Ishikawa (cell line): ENCODE data around the gene RADIL.

Experiments used
- CEBPB ChIP-seq: IDR thresholded peaks from 2 replicates; pipeline ENCODE4 v1.6.1; 2012
- CREB1 ChIP-seq: IDR thresholded peaks from 2 replicates; pipeline ENCODE4 v1.6.1; 2012; ENCODE audit warnings: low read depth
- EGR1 ChIP-seq: IDR thresholded peaks from 2 replicates; pipeline ENCODE4 v1.6.1; 2012
- EP300 ChIP-seq: IDR thresholded peaks from 2 replicates; pipeline ENCODE4 v1.6.1; 2012; ENCODE audit warnings: borderline replicate concordance
- FOXM1 ChIP-seq: IDR thresholded peaks from 2 replicates; pipeline ENCODE4 v1.6.1; 2012; ENCODE audit warnings: low read depth, borderline replicate concordance
- MAX ChIP-seq: IDR thresholded peaks from 2 replicates; pipeline ENCODE4 v1.6.1; 2012
- NFIC ChIP-seq: IDR thresholded peaks from 2 replicates; pipeline ENCODE4 v1.6.1; 2012
- RAD21 ChIP-seq: IDR thresholded peaks from 2 replicates; pipeline ENCODE4 v1.6.1; 2012; ENCODE audit warnings: low read depth
- TAF1 ChIP-seq: IDR thresholded peaks from 2 replicates; pipeline ENCODE4 v1.6.1; 2012; ENCODE audit warnings: low read depth, mild to moderate bottlenecking
- TCF12 ChIP-seq: IDR thresholded peaks from 2 replicates; pipeline ENCODE4 v1.6.1; 2012; ENCODE audit warnings: low read depth
- TEAD4 ChIP-seq: IDR thresholded peaks from 2 replicates; pipeline ENCODE4 v1.6.1; 2012
- USF1 ChIP-seq: IDR thresholded peaks from 2 replicates; pipeline ENCODE4 v1.6.1; 2012
- YY1 ChIP-seq: IDR thresholded peaks from 2 replicates; pipeline ENCODE4 v1.6.1; 2012; ENCODE audit warnings: low read depth
- ZBTB7A ChIP-seq: IDR thresholded peaks from 2 replicates; pipeline ENCODE4 v1.6.1; 2012; ENCODE audit warnings: low read depth
- TF ChIP-seq, protein P1 (sequence below): IDR thresholded peaks from 2 replicates; pipeline ENCODE4 v1.6.1; 2012; ENCODE audit warnings: low read depth, mild to moderate bottlenecking

Gene RADIL

DNA sequence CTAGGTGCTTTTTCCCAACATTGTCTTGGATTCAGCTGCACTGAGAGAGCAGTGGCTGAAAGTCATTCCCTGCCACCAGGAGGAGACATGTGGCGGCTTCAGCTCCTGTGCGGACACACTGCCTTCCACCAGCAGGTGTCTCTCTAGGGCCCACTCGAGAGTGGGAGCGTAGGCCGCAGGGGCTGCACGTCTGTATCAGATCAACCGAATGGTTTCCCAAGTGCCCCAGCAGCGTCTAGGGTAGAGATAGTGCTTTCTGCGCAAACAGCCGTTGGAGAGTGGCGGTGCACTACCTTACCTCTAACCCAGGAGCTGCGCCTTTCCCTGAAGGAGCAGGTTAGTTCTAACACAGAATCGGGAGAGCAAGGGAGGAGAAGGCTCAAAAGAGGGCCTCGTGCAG is 53.3 kb downstream of the RADIL start:
- TF ChIP-seq RAD21 (peak; percentile 55), EP300 (no peak), CREB1 (no peak), CEBPB (no peak), ZBTB7A (no peak), YY1 (no peak), TEAD4 (no peak)

- no peak for TF ChIP-seq EGR1
- no peak for TF ChIP-seq CREB1
- TF ChIP-seq TAF1, result no peak
- TF ChIP-seq ZBTB7A, result no peak
- TF ChIP-seq YY1, result no peak
- TF ChIP-seq CEBPB, result no peak
Measured at GRCh38 chr7:4828720-4829383, 54.7 kb downstream of the RADIL start.

- TF ChIP-seq, protein P1, sequence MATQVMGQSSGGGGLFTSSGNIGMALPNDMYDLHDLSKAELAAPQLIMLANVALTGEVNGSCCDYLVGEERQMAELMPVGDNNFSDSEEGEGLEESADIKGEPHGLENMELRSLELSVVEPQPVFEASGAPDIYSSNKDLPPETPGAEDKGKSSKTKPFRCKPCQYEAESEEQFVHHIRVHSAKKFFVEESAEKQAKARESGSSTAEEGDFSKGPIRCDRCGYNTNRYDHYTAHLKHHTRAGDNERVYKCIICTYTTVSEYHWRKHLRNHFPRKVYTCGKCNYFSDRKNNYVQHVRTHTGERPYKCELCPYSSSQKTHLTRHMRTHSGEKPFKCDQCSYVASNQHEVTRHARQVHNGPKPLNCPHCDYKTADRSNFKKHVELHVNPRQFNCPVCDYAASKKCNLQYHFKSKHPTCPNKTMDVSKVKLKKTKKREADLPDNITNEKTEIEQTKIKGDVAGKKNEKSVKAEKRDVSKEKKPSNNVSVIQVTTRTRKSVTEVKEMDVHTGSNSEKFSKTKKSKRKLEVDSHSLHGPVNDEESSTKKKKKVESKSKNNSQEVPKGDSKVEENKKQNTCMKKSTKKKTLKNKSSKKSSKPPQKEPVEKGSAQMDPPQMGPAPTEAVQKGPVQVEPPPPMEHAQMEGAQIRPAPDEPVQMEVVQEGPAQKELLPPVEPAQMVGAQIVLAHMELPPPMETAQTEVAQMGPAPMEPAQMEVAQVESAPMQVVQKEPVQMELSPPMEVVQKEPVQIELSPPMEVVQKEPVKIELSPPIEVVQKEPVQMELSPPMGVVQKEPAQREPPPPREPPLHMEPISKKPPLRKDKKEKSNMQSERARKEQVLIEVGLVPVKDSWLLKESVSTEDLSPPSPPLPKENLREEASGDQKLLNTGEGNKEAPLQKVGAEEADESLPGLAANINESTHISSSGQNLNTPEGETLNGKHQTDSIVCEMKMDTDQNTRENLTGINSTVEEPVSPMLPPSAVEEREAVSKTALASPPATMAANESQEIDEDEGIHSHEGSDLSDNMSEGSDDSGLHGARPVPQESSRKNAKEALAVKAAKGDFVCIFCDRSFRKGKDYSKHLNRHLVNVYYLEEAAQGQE, result no peak
- no peak for TF ChIP-seq USF1
- TF ChIP-seq YY1, result no peak
- no peak for TF ChIP-seq TAF1
- TF ChIP-seq CREB1, result no peak
- no peak for TF ChIP-seq RAD21
- no peak for TF ChIP-seq TEAD4
- TF ChIP-seq MAX, result no peak
- TF ChIP-seq ZBTB7A, result no peak
- TF ChIP-seq EGR1, result no peak
- TF ChIP-seq TCF12, result no peak
- TF ChIP-seq FOXM1, result no peak
- TF ChIP-seq EP300, result no peak
- TF ChIP-seq NFIC, result no peak
- TF ChIP-seq CEBPB, result no peak
Measured at GRCh38 chr7:4825081-4825480, 58.4 kb downstream of the RADIL start.

- TF ChIP-seq EP300 (no peak), CREB1 (no peak), NFIC (no peak), RAD21 (no peak), FOXM1 (no peak), EGR1 (no peak), ZBTB7A (no peak), TCF12 (no peak), MAX (no peak), YY1 (no peak), TEAD4 (no peak), TAF1 (no peak), USF1 (no peak), CEBPB (no peak)
- TF ChIP-seq, protein P1, result no peak
Measured at GRCh38 chr7:4824120-4824775, 59.3 kb downstream of the RADIL start.

- TF ChIP-seq EGR1 (no peak), CEBPB (no peak), EP300 (no peak), ZBTB7A (no peak), USF1 (no peak), RAD21 (no peak), YY1 (no peak), FOXM1 (no peak), MAX (no peak), TEAD4 (no peak), CREB1 (no peak), NFIC (no peak), TAF1 (no peak), TCF12 (no peak)
- TF ChIP-seq, protein P1, result no peak
Measured at GRCh38 chr7:4823441-4824119, 59.9 kb downstream of the RADIL start.
